CD4-positive, alpha-beta T cell (primary cell): Measurements from ENCODE around the gene NCKAP5. TPM values are rescaled to one million over a fixed set of nuclear protein-coding genes. Genes with fewer than 3 reads are reported as not detected.

Experiments used
- ATAC-seq: fragments of 200-7000 bp; cut with Tn5 transposase; one replicate; pipeline ENCODE4 v1.10.0; 2022; ENCODE audit warnings: mild to moderate bottlenecking; ENCODE audit not compliant: poor library complexity
- CTCF ChIA-PET: fragments of 350-600 bp; sonication (Branson Sonifier 250); formaldehyde crosslinking; loops from one replicate; lab custom pipeline; 2021; ENCODE audit warnings: antibody characterized with exemption, inconsistent platforms; lab: Charles Lee
- POLR2A ChIA-PET: fragments of 350-600 bp; sonication (Branson Sonifier 250); formaldehyde crosslinking; loops from one replicate; lab custom pipeline; 2021; ENCODE audit warnings: antibody characterized with exemption, inconsistent platforms; lab: Charles Lee
- DNase-seq, 14 experiments: peaks; one replicate each; pipeline ENCODE4 v3.0.0-alpha.2; 2013 to 2020; ENCODE audit warnings: mixed read lengths in 2 of 14
- H3K27ac ChIP-seq, 2 donors: one replicate each; pipeline versions ENCODE4 v1.5.1 to v1.7.0; 2013; ENCODE audit warnings: low read length in 2 of 2, low read depth in 1 of 2, mild to moderate bottlenecking in 1 of 2
- H3K27me3 ChIP-seq, 2 experiments: 1 replicate in 1 of 2; 2 replicates in 1 of 2; pipeline versions ENCODE4 v1.6.1 to v1.7.0; 2013; ENCODE audit warnings: low read length in 2 of 2, control low read depth in 1 of 2, mild to moderate bottlenecking in 1 of 2, moderate library complexity in 1 of 2; ENCODE audit not compliant: insufficient read depth in 2 of 2, control insufficient read depth in 1 of 2
- H3K36me3 ChIP-seq: one replicate; pipeline ENCODE4 v1.6.1; 2013; ENCODE audit warnings: low read length, control low read depth; ENCODE audit not compliant: insufficient read depth
- H3K4me1 ChIP-seq: one replicate; pipeline ENCODE4 v1.6.1; 2013; ENCODE audit warnings: low read length, control low read depth; ENCODE audit not compliant: insufficient read depth
- H3K4me3 ChIP-seq: one replicate; pipeline ENCODE4 v1.5.1; 2013; ENCODE audit warnings: mild to moderate bottlenecking, low read length, moderate library complexity
- H3K9me3 ChIP-seq, 2 experiments: 1 replicate in 1 of 2; 2 replicates in 1 of 2; pipeline versions ENCODE4 v1.6.1 to v1.7.0; 2013; ENCODE audit warnings: low read length in 2 of 2, mild to moderate bottlenecking in 2 of 2, control low read depth in 1 of 2, moderate library complexity in 1 of 2; ENCODE audit not compliant: control insufficient read depth in 1 of 2, insufficient read depth in 1 of 2
- H3K27ac Mint-ChIP-seq: one replicate; pipeline ENCODE4 v1.8.0; 2020; ENCODE audit warnings: mixed read lengths
- H3K27me3 Mint-ChIP-seq: one replicate; pipeline ENCODE4 v1.8.0; 2021; ENCODE audit warnings: mixed read lengths
- H3K36me3 Mint-ChIP-seq: one replicate; pipeline ENCODE4 v1.8.0; 2021; ENCODE audit warnings: low read depth, mixed read lengths
- H3K4me1 Mint-ChIP-seq: one replicate; pipeline ENCODE4 v1.8.0; 2021; ENCODE audit warnings: low read depth, mixed read lengths
- H3K4me3 Mint-ChIP-seq: one replicate; pipeline ENCODE4 v1.8.0; 2020; ENCODE audit warnings: mild to moderate bottlenecking, mixed read lengths
- H3K9me3 Mint-ChIP-seq: one replicate; pipeline ENCODE4 v1.8.0; 2020; ENCODE audit warnings: mixed read lengths
- intact Hi-C, 2 experiments: fragments of 100-400 bp; cut with DNase I in 1 of 2; cut with micrococcal nuclease in 1 of 2; formaldehyde crosslinking; loops; one replicate each; pipeline versions ENCODE4 v1.15.1 to v1.9.0; 2023 to 2025; cut with DNase I, micrococcal nuclease
- total RNA-seq, 174 experiments: library from RNA in 2 of 174; stranded (reverse) in 2 of 174; gene quantifications; one replicate each; pipeline ENCODE4 v1.2.3 and lab custom pipeline; 2021 to 2026
- TF ChIP-seq, protein P1 (sequence below): fragments of 200-600 bp; IDR thresholded peaks from one replicate; pipeline ENCODE4 v1.8.0; 2022; ENCODE audit warnings: antibody characterized with exemption, mild to moderate bottlenecking

The NCKAP5 gene
- total RNA-seq, 2 experiments from 2014 or later, result not detected

DNA sequence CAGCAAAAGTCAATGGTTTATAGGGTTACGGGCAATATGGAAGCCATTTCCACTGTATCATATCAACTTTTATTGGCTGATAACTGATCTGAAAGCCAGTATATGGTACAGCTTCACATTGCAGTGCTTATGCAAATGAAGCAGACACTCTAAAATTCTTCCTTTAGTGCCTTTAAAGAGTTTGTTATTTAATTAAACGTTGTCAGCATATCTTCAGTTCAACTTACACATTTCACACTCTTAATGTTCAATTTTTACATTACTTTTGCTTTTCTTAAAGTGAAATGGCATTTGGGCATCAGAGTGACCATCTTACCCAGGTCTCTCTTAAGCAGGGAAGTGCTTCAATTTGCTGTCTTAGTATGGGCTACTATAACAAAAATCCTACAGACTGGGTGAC is 420.1 kb downstream of the NCKAP5 start:
- no peak for ATAC-seq
- no peaks in the 10 kb centered on the region for H3K36me3 ChIP-seq
- ChIA-PET CTCF (no interaction called here), POLR2A (no interaction called here)
- no peak for DNase-seq
- Mint-ChIP-seq H3K27ac (no peak overlapping the region), H3K9me3 (peaks cover 4% of the 10 kb centered on the region), H3K36me3 (no peaks in the 10 kb centered on the region), H3K4me1 (no peaks in the 10 kb centered on the region), H3K4me3 (no peak overlapping the region), H3K27me3 (no peaks in the 10 kb centered on the region)
- intact Hi-C loops, result no loop called here
- no peaks in the 10 kb centered on the region for H3K9me3 ChIP-seq
- no peak overlapping the region for H3K4me3 ChIP-seq
- H3K4me1 ChIP-seq, result no peaks in the 10 kb centered on the region
- TF ChIP-seq, protein P1, sequence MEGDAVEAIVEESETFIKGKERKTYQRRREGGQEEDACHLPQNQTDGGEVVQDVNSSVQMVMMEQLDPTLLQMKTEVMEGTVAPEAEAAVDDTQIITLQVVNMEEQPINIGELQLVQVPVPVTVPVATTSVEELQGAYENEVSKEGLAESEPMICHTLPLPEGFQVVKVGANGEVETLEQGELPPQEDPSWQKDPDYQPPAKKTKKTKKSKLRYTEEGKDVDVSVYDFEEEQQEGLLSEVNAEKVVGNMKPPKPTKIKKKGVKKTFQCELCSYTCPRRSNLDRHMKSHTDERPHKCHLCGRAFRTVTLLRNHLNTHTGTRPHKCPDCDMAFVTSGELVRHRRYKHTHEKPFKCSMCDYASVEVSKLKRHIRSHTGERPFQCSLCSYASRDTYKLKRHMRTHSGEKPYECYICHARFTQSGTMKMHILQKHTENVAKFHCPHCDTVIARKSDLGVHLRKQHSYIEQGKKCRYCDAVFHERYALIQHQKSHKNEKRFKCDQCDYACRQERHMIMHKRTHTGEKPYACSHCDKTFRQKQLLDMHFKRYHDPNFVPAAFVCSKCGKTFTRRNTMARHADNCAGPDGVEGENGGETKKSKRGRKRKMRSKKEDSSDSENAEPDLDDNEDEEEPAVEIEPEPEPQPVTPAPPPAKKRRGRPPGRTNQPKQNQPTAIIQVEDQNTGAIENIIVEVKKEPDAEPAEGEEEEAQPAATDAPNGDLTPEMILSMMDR, result no peak
- no peak overlapping the region for H3K27ac ChIP-seq
- no peaks in the 10 kb centered on the region for H3K27me3 ChIP-seq

DNA sequence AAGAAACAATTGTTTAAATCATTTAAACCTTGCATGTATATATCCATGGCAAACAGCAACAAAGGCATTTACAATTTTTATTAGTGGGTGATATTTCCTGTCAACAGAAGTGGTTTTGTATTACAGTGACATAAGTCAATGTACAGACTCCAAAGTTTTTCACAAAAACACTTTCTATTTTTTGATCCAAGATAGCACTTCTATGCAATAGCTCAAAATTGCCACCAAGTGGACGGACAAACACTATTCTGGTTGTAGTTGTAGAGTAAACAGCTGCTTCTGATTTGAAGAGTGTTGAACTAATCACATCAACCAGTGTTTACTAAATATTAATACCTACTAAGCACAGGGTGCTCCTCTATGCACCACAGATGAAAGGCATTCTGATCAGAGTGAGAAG is 421.4 kb downstream of the NCKAP5 start:
- ChIA-PET CTCF (no interaction called here), POLR2A (no interaction called here)
- peaks cover 4% of the 10 kb centered on the region for H3K9me3 Mint-ChIP-seq
- no peak for ATAC-seq
- TF ChIP-seq, protein P1, result no peak
- DNase-seq, result no peak
- no peaks in the 10 kb centered on the region for H3K36me3 Mint-ChIP-seq
- intact Hi-C loops, result no loop called here
- no peaks in the 10 kb centered on the region for H3K27me3 Mint-ChIP-seq
- no peak overlapping the region for H3K27ac Mint-ChIP-seq
- no peaks in the 10 kb centered on the region for H3K27me3 ChIP-seq
- H3K4me1 ChIP-seq, result no peaks in the 10 kb centered on the region
- H3K4me1 Mint-ChIP-seq, result no peaks in the 10 kb centered on the region
- H3K4me3 Mint-ChIP-seq, result no peak overlapping the region
- H3K9me3 ChIP-seq, result no peaks in the 10 kb centered on the region
- H3K36me3 ChIP-seq, result no peaks in the 10 kb centered on the region
- no peak overlapping the region for H3K4me3 ChIP-seq
- no peak overlapping the region for H3K27ac ChIP-seq

DNA sequence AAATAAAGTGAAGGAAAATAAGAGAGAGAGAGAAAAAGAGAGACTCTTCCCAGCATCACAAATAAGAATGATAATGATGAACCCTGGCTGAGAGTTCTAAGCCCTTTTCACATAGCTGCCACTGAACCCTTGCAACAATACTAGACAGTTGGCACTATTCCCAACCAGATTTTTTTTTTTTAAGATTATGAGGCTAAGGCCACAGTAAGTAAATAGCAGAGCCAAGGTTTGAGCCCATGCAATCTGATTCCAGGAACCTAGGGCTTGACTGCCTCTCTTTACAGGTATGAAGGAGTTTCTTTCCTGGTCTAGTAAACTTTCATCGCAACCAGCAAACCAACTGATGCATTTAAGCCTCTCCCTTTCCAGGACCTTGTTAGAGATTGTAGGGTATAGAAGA is 424.6 kb downstream of the NCKAP5 start:
- H3K36me3 Mint-ChIP-seq, result no peaks in the 10 kb centered on the region
- H3K27me3 Mint-ChIP-seq, result no peaks in the 10 kb centered on the region

More for the DNA sequence above, 424.6 kb downstream of the NCKAP5 start:
- H3K4me3 ChIP-seq, result no peak overlapping the region
- no peak for ATAC-seq
- no peak overlapping the region for H3K27ac ChIP-seq
- no peak for DNase-seq
- H3K36me3 ChIP-seq, result no peaks in the 10 kb centered on the region
- H3K4me1 ChIP-seq, result no peaks in the 10 kb centered on the region
- H3K4me1 Mint-ChIP-seq, result no peaks in the 10 kb centered on the region
- TF ChIP-seq, protein P1, result no peak
- peaks cover 4% of the 10 kb centered on the region for H3K9me3 Mint-ChIP-seq
- ChIA-PET POLR2A (no interaction called here), CTCF (no interaction called here)
- H3K27me3 ChIP-seq, result no peaks in the 10 kb centered on the region
- intact Hi-C loops, result no loop called here
- no peak overlapping the region for H3K4me3 Mint-ChIP-seq
- no peak overlapping the region for H3K27ac Mint-ChIP-seq
- H3K9me3 ChIP-seq, result no peaks in the 10 kb centered on the region
